Nephron progenitor cell (in vitro differentiated cells): Measurements from ENCODE around the gene ITGAL.
A peak's percentile ranks its signal among the peaks of the same experiment; 100 is the strongest.

Source experiments
- DNase-seq: peaks from one replicate; pipeline ENCODE4 v3.0.0; 2021
- H3K27ac Mint-ChIP-seq: 2 replicates; pipeline ENCODE4 v1.8.0; 2021; ENCODE audit warnings: mild to moderate bottlenecking, moderate library complexity, mixed read lengths
- H3K27me3 Mint-ChIP-seq: 2 replicates; pipeline ENCODE4 v1.8.0; 2021; ENCODE audit warnings: mild to moderate bottlenecking, low read depth, mixed read lengths; ENCODE audit not compliant: poor library complexity
- H3K36me3 Mint-ChIP-seq: 2 replicates; pipeline ENCODE4 v1.8.0; 2021; ENCODE audit warnings: low read depth, mixed read lengths
- H3K4me1 Mint-ChIP-seq: 2 replicates; pipeline ENCODE4 v1.8.0; 2021; ENCODE audit warnings: mixed read lengths
- H3K4me3 Mint-ChIP-seq: 2 replicates; pipeline ENCODE4 v1.8.0; 2021; ENCODE audit warnings: mild to moderate bottlenecking, moderate library complexity, mixed read lengths
- H3K9me3 Mint-ChIP-seq: 2 replicates; pipeline ENCODE4 v1.8.0; 2021; ENCODE audit warnings: mild to moderate bottlenecking, moderate library complexity, mixed read lengths
- CTCF ChIP-seq: fragments of 200-600 bp; sonication (generic); IDR thresholded peaks from 2 replicates; pipeline ENCODE4 v1.5.0; 2021; ENCODE audit warnings: antibody characterized with exemption

ITGAL gene

GRCh38 chr16:30527635-30528178 lies 55.2 kb downstream of the ITGAL start:
- peaks cover 3% of the 10 kb centered on the region for H3K27me3 Mint-ChIP-seq
- peaks cover 20% of the 10 kb centered on the region for H3K36me3 Mint-ChIP-seq
- no peak for DNase-seq
- H3K4me1 Mint-ChIP-seq: peaks cover 22% of the 10 kb centered on the region
- H3K9me3 Mint-ChIP-seq: no peaks in the 10 kb centered on the region
- H3K4me3 Mint-ChIP-seq: peak overlapping the region; percentile 81
- peak overlapping the region; percentile 93 for H3K27ac Mint-ChIP-seq
- TF ChIP-seq CTCF: no peak

- Mint-ChIP-seq H3K36me3 (peaks cover 20% of the 10 kb centered on the region), H3K4me1 (peaks cover 32% of the 10 kb centered on the region), H3K4me3 (no peak overlapping the region), H3K9me3 (no peaks in the 10 kb centered on the region), H3K27ac (peak overlapping the region; percentile 57), H3K27me3 (peaks cover 3% of the 10 kb centered on the region)
- no peak for TF ChIP-seq CTCF
- no peak for DNase-seq
These were observed 56.4 kb downstream of the ITGAL start for GRCh38 chr16:30528799-30529457.

- Mint-ChIP-seq H3K9me3 (no peaks in the 10 kb centered on the region), H3K4me3 (no peak overlapping the region), H3K27me3 (peaks cover 3% of the 10 kb centered on the region), H3K4me1 (peaks cover 39% of the 10 kb centered on the region), H3K27ac (peak overlapping the region; percentile 39), H3K36me3 (peaks cover 20% of the 10 kb centered on the region)
- no peak for TF ChIP-seq CTCF
- DNase-seq: no peak
These were observed 57.9 kb downstream of the ITGAL start for GRCh38 chr16:30530163-30531037.

GRCh38 chr16:30532285-30533145 lies 60.0 kb downstream of the ITGAL start:
- peaks cover 32% of the 10 kb centered on the region for H3K36me3 Mint-ChIP-seq
- DNase-seq: no peak
- peak overlapping the region; percentile 96 for H3K27ac Mint-ChIP-seq
- H3K9me3 Mint-ChIP-seq: peaks cover 1% of the 10 kb centered on the region
- H3K4me3 Mint-ChIP-seq: peak overlapping the region; percentile 92
- H3K4me1 Mint-ChIP-seq: peaks cover 42% of the 10 kb centered on the region
- H3K27me3 Mint-ChIP-seq: peaks cover 6% of the 10 kb centered on the region
- no peak for TF ChIP-seq CTCF

- no peak for TF ChIP-seq CTCF
- peak overlapping the region; percentile 96 for H3K27ac Mint-ChIP-seq
These were observed 60.6 kb downstream of the ITGAL start for GRCh38 chr16:30533146-30533522.

More at GRCh38 chr16:30533146-30533522, 60.6 kb downstream of the ITGAL start:
- peak overlapping the region; percentile 92 for H3K4me3 Mint-ChIP-seq
- no peak for DNase-seq
- H3K36me3 Mint-ChIP-seq: peaks cover 38% of the 10 kb centered on the region
- peaks cover 42% of the 10 kb centered on the region for H3K4me1 Mint-ChIP-seq
- H3K27me3 Mint-ChIP-seq: peaks cover 6% of the 10 kb centered on the region
- H3K9me3 Mint-ChIP-seq: peaks cover 5% of the 10 kb centered on the region
